Metanephros (tissue), 2 donors: ENCODE results near the gene OR5AP2. TPM values are rescaled to one million over a fixed set of nuclear protein-coding genes. Genes with fewer than 3 reads are reported as not detected.

Experiments
- small RNA-seq: library from RNA; depleted of rRNA; stranded (forward); fragments of <200 nt; gene quantifications from one replicate; pipeline ENCODE3, GENCODE V24; 2014; ENCODE audit warnings: low replicate concordance
- total RNA-seq: library from RNA; depleted of rRNA; stranded (reverse); fragments of >200 nt; gene quantifications from one replicate; pipeline ENCODE4 v1.2.3, GENCODE V29; 2014

OR5AP2 gene
- not detected for total RNA-seq

GRCh38 chr11:56642339-56642738 is at the start of gene OR5AP2:
TSS of gene OR5AP2 (minus strand) at chr11:56642439. CDS start at chr11:56642439, 0 bp downstream.

DNA sequence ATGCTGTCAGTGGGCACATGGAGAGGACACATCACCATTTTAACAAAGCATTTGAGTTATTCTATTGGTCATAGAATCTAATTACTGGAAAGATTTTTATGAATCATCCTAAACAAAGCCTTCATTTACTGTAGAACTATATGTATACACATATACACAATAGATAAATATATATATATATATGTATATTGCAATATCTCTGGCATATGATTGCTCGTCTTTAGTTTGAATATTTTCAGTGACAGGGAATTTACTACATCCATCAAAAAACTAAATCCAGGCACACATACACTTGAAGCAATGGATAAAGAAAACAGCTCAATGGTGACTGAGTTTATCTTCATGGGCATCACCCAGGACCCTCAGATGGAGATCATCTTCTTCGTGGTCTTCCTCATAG is 21.1 kb upstream of the OR5AP2 start, which contains the start of gene OR5AR1:
Gene OR5AR1, plus strand, starts transcription at position 301 of the 400 bp plus-strand sequence. Its CDS starts 0 bp downstream, at position 301.

Small RNA genes within 50 kb of the gene (small RNA-seq; reads per million reads assigned to genes)
- gene AP004245.1, result not detected

Other genes with a start within 250 kb of the OR5AP2 start
- gene OR5AL1, start 229.7 kb downstream of the OR5AP2 start, total RNA-seq, result not detected
- not detected for gene OR5M3, start 169.1 kb downstream of the OR5AP2 start, total RNA-seq
- not detected for gene OR5M8, start 151.1 kb downstream of the OR5AP2 start, total RNA-seq
- gene OR5M11, start 99.2 kb downstream of the OR5AP2 start, total RNA-seq, result not detected
- not detected for gene OR5M10, start 64.7 kb downstream of the OR5AP2 start, total RNA-seq
- not detected for gene OR5M1, start 27.6 kb downstream of the OR5AP2 start, total RNA-seq
- gene OR5AR1, start 21.2 kb upstream of the OR5AP2 start, total RNA-seq, result not detected
- gene OR9G1, start 56.7 kb upstream of the OR5AP2 start, total RNA-seq, result not detected
- not detected for gene OR9G4, start 106.3 kb upstream of the OR5AP2 start, total RNA-seq